K562 (cell line): ENCODE data around the gene GP1BB. TPM values are rescaled to one million over a fixed set of nuclear protein-coding genes. Genes with fewer than 3 reads are reported as not detected.

Source experiments
- BMI1 ChIP-seq: fragments of 150-350 bp; IDR thresholded peaks from 2 replicates; pipeline ENCODE4 v1.6.1; 2014; ENCODE audit warnings: low read length
- ETV5 ChIP-seq: sonication (generic); formaldehyde crosslinking; IDR thresholded peaks from 2 replicates; pipeline ENCODE4 v1.4.0; 2020; ENCODE audit warnings: low read depth, mild to moderate bottlenecking, missing genetic modification reagents
- MXD1 ChIP-seq: fragments of 250-450 bp; sonication (Bioruptor Pico); IDR thresholded peaks from 2 replicates; pipeline ENCODE4 v1.8.0; 2021; ENCODE audit warnings: borderline replicate concordance, mild to moderate bottlenecking, moderate library complexity; ENCODE audit not compliant: poor library complexity, severe bottlenecking
- NR0B1 ChIP-seq: fragments of 450-650 bp; IDR thresholded peaks from one replicate; pipeline ENCODE4 v1.6.1; 2018; ENCODE audit warnings: mild to moderate bottlenecking, moderate library complexity; ENCODE audit not compliant: partially characterized antibody
- PBX2 ChIP-seq, 2 experiments: IDR thresholded peaks in 1 of 2; conservative IDR thresholded peaks in 1 of 2; 2 replicates each; pipeline ENCODE4 v1.6.1; 2016; ENCODE audit warnings: low read depth in 2 of 2, mild to moderate bottlenecking in 1 of 2, missing compliant biosample characterization in 1 of 2, missing genetic modification characterization in 1 of 2, moderate library complexity in 1 of 2
- RBM25 ChIP-seq: fragments of 200-400 bp; formaldehyde crosslinking; IDR thresholded peaks from 2 replicates; pipeline ENCODE4 v1.6.1; 2018; ENCODE audit warnings: low read length, low read depth, moderate library complexity; ENCODE audit not compliant: severe bottlenecking
- SMARCC2 ChIP-seq: fragments of 450-650 bp; IDR thresholded peaks from 2 replicates; pipeline ENCODE4 v1.6.1; 2017; ENCODE audit warnings: antibody characterized with exemption, moderate library complexity, mild to moderate bottlenecking, low read depth
- SRSF3 ChIP-seq: fragments of 200-400 bp; formaldehyde crosslinking; IDR thresholded peaks from 2 replicates; pipeline ENCODE4 v1.6.1; 2016; ENCODE audit warnings: mild to moderate bottlenecking, low read length, moderate library complexity; ENCODE audit not compliant: insufficient read depth
- TFE3 ChIP-seq: fragments of 450-650 bp; formaldehyde crosslinking; IDR thresholded peaks from 2 replicates; pipeline ENCODE4 v1.4.0; 2020; ENCODE audit warnings: mild to moderate bottlenecking, mixed read lengths
- VEZF1 ChIP-seq: fragments of 200-800 bp; sonication (Bioruptor generic); IDR thresholded peaks from 2 replicates; pipeline ENCODE4 v1.6.1; 2017; ENCODE audit warnings: missing genetic modification characterization, missing compliant biosample characterization
- ZBTB17 ChIP-seq: fragments of 450-650 bp; formaldehyde crosslinking; IDR thresholded peaks from 2 replicates; pipeline ENCODE4 v1.4.0; 2020; ENCODE audit warnings: mild to moderate bottlenecking
- ZNF695 ChIP-seq: fragments of 450-650 bp; formaldehyde crosslinking; IDR thresholded peaks from 2 replicates; pipeline ENCODE4 v1.4.0; 2020; ENCODE audit warnings: mild to moderate bottlenecking, moderate library complexity
- polyA plus RNA-seq, 8 experiments: library from polyadenylated mRNA; depleted of rRNA in 4 of 8; stranded (reverse) in 5 of 8; unstranded in 3 of 8; fragments of >200 nt; fragmentation: Nextera tagmentation in 2 of 8; fragmentation: Illumina TruSeq in 1 of 8; extraction: Ambion mirVana in 2 of 8; extraction: Trizol in 1 of 8; gene quantifications; 2 replicates each; pipeline versions ENCODE4 v1.2.1 to v1.2.3, GENCODE V29; 2011 to 2014; ENCODE audit warnings: inconsistent platforms in 1 of 8, missing spikeins in 1 of 8
- total RNA-seq, 7 experiments: library from RNA; depleted of rRNA in 6 of 7; stranded (reverse); fragments of >200 nt in 6 of 7; fragmentation: Illumina TruSeq in 2 of 7; extraction: Trizol in 2 of 7; gene quantifications; 2 replicates each; pipeline versions ENCODE4 v1.2.1 to v1.2.3, GENCODE V29; 2011 to 2021; ENCODE audit warnings: low replicate concordance in 1 of 7
- TF ChIP-seq, protein P1 (sequence below): fragments of 450-650 bp; IDR thresholded peaks from 2 replicates; pipeline ENCODE4 v1.6.1; 2017; ENCODE audit warnings: mild to moderate bottlenecking, moderate library complexity
- TF ChIP-seq, protein P2 (sequence below): sonication (generic); formaldehyde crosslinking; IDR thresholded peaks from 2 replicates; pipeline ENCODE4 v1.8.1; 2022; ENCODE audit warnings: missing genetic modification reagents

The GP1BB gene
- total and polyA plus RNA-seq, 9 of the 15 experiments (the other 6 are each of a cell fraction or from before 2014, with no cell fraction given) = 0.69 to 162 (median 2.8) TPM

DNA sequence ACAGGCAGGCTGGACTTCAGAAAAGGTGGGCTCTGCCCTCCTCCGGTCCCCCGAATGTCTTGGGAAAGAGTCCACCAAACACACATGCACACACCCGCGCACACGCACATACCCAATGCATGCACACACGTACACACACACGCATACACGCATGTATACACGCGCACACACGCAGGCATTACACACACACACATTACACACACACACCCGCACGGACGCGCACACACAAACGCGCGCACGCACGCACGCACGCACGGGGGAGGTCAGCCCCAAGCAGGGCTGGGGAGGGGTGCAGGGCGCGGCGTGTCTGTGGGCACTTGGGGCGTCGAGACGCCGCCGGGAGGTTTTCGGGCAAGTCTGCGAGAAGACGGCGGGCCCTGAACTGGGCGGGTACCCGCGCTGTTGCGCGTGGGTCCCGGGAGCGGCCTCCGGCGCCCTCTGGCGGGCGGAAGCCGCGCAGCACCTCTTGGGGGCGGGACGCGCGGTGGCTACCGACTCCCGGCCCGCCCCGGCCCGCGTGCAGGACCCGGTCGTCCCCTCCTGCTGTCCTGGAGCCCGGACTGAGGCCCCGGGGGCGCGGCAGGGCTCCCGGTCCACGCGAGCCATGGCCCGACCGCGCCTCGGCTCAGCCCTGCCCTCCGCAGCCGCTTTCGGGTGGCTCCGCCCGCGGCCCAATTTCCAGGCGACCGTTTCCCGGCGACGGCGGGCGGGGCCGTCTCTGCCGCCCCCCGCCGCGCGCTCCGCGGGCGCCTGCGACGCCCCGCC lies 5.5 kb upstream of the GP1BB start (continued):
- TF ChIP-seq, protein P1, sequence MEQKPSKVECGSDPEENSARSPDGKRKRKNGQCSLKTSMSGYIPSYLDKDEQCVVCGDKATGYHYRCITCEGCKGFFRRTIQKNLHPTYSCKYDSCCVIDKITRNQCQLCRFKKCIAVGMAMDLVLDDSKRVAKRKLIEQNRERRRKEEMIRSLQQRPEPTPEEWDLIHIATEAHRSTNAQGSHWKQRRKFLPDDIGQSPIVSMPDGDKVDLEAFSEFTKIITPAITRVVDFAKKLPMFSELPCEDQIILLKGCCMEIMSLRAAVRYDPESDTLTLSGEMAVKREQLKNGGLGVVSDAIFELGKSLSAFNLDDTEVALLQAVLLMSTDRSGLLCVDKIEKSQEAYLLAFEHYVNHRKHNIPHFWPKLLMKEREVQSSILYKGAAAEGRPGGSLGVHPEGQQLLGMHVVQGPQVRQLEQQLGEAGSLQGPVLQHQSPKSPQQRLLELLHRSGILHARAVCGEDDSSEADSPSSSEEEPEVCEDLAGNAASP = no peak
- TF ChIP-seq BMI1 (0 out of 2 replicates have a peak, but pooled peaks have one; percentile 32), TFE3 (CRISPR knock-in tag) (no peak), SMARCC2 (peak; percentile 47; the same call in 1 of the 2 replicates), ETV5 (CRISPR knock-in tag) (no peak), RBM25 (no peak), VEZF1 (CRISPR knock-in tag) (no peak), MXD1 (peak; percentile 18), PBX2 (CRISPR knock-in tag; IDR thresholded peaks at IDR 0.05; ENCODE audit: low read depth) (no peak), PBX2 (tag; conservative IDR thresholded peaks at IDR 0.05; ENCODE audit: low read depth) (no peak), NR0B1 (no peak), ZBTB17 (CRISPR knock-in tag) (no peak), ZNF695 (CRISPR knock-in tag) (no peak), SRSF3 (no peak)
- TF ChIP-seq, protein P2, sequence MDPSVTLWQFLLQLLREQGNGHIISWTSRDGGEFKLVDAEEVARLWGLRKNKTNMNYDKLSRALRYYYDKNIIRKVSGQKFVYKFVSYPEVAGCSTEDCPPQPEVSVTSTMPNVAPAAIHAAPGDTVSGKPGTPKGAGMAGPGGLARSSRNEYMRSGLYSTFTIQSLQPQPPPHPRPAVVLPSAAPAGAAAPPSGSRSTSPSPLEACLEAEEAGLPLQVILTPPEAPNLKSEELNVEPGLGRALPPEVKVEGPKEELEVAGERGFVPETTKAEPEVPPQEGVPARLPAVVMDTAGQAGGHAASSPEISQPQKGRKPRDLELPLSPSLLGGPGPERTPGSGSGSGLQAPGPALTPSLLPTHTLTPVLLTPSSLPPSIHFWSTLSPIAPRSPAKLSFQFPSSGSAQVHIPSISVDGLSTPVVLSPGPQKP (CRISPR knock-in tag) = no peak
